ENCODE data around the gene RIC8B. TPM values are rescaled to one million over a fixed set of nuclear protein-coding genes. Genes with fewer than 3 reads are reported as not detected.
"Not testable (repeated sequence)": the region's sequence is repeated elsewhere in the genome, so short reads cannot be mapped to it uniquely, and the experiment has no call there.

The RIC8B gene, protein sequence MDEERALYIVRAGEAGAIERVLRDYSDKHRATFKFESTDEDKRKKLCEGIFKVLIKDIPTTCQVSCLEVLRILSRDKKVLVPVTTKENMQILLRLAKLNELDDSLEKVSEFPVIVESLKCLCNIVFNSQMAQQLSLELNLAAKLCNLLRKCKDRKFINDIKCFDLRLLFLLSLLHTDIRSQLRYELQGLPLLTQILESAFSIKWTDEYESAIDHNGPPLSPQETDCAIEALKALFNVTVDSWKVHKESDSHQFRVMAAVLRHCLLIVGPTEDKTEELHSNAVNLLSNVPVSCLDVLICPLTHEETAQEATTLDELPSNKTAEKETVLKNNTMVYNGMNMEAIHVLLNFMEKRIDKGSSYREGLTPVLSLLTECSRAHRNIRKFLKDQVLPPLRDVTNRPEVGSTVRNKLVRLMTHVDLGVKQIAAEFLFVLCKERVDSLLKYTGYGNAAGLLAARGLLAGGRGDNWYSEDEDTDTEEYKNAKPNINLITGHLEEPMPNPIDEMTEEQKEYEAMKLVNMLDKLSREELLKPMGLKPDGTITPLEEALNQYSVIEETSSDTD
- polyA plus RNA-seq (2013, experiment 1 of 2; ENCODE audit: insufficient read length), result 10.2 TPM
- polyA plus RNA-seq (2013, experiment 2 of 2; ENCODE audit: insufficient read length), result 8.2 TPM

DNA sequence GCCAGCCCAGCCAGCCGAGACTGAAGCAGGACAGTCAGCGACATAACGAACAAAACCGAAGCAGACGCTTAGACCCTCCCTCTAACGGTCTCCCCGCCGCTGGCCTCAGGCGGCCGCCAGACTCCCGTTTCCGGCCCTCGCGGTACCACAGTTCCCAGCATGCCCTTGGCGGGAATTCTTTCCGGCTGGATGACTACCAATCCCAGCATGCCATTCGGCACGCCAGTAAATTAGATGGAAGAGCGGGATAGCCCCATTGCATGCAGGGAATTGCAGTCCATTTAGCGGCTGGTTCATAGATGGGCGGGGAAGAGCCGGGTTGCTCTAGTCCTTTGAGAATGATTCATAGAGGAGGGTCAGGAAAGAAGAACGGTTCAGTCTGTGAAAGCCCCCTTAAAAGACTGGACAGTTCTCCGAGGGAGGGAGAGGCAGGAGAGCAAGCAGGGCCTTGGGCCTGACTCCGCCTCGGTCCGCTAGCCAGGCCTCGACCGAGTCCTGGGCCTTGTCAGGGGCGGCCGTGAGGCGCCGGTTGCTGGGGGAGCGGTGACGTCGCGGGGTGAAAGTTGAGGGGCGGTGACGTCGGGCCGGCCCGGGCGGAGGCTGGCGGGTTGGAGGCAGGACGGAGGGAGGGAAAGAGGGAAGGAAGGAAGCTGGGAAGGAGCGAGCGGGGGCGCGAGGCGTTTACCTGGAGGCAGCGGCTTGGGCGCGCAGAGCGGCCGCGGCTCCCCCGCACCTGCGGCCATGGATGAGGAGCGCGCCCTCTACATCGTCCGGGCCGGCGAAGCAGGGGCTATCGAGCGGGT lies at the start of gene RIC8B:
Gene RIC8B, plus strand, starts transcription at position 678 of the 803 bp plus-strand sequence. Its CDS starts 64 bp downstream, at position 742.
- peak; percentile 100 for DNase-seq

DNA sequence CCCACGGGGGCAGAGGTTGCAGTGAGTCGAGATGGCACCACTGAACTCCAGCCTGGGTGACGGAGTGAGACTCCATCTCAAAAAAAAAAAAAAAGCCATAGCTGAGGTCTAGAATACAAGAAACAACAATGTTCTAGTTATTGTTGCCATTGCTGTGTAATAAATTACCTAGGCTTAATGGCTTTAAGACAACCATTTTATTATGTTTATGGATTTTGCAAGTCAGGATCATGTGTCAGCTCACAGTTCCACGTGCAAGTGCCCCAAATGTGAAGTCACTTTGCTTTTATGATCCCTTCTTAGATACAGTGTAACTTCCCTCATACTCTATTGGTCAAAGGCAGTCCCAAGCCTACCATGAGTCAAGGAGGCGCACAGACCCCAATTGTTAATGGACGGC lies 49.5 kb upstream of the RIC8B start:
- DNase-seq, result no peak

DNA sequence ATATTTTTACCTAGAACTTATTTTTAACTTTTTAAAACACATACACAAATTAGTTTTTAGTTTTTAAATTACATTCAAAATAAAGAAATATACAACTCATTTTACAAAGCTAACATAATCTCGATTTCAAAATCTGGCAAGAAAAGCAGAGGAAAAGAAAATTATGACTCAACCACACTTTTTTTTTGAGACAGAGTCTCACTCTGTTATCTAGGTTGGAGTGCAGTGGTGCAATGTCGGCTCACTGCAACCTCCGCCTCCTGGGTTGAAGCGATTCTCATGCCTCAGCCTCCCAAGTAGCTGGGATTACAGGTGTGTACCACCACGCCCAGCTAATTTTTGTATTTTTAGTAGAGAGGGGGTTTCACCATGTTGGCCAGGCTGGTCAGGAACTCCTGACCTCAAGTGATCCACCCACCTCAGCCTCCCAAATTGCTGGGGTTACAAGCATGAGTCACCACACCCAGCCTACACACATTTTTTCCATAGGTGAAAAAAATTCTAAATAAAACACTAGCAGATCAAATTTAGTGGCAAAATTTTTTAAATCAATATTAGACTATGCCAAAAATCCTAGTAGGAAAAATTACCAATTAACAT lies 47.8 kb upstream of the RIC8B start:
- DNase-seq, result not testable (repeated sequence)

DNA sequence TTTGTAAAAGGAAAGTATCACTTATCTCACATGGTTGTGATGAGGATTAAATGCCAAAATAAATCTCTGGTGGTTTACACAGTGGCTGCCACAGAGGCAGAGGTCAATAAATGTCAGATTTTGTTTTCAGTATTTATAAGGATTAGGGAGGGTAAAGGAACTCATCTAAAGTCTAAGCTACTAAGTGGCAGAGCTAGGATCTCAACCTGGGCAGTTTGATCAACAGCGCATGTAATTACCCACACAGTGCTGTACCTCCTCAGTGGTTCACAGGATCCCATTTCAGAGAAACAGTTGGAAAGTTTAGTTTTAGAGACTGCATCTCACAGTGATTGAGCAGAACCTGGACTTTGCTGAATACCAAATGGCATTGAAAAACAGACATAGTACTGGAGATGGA lies 44.9 kb upstream of the RIC8B start:
- DNase-seq, result no peak

DNA sequence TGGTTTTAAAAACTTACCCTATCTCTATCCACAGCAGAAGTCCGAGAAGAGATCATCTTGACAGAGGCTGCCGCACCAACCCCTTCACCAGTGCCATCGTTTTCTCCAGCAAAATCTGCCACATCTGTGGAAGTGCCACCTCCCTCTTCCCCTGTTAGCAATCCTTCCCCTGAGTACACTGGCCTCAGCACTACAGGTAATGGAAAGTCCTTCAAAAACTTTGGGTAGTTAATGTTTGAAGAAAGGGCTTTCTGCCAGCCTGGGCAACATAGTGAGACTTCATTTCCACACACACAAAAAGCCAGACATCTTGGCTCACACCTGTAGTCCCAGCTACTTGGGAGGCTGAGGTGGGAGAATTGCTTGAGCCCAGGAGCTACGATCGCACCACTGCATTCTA lies 41.6 kb upstream of the RIC8B start:
- no peak for DNase-seq

- no peak for DNase-seq
Measured at GRCh38 chr12:106733660-106734059, 40.8 kb upstream of the RIC8B start.

GRCh38 chr12:106736051-106736957 lies 38.2 kb upstream of the RIC8B start:
- no peak for DNase-seq

GRCh38 chr12:106739318-106739717 lies 35.2 kb upstream of the RIC8B start:
- no peak for DNase-seq

DNA sequence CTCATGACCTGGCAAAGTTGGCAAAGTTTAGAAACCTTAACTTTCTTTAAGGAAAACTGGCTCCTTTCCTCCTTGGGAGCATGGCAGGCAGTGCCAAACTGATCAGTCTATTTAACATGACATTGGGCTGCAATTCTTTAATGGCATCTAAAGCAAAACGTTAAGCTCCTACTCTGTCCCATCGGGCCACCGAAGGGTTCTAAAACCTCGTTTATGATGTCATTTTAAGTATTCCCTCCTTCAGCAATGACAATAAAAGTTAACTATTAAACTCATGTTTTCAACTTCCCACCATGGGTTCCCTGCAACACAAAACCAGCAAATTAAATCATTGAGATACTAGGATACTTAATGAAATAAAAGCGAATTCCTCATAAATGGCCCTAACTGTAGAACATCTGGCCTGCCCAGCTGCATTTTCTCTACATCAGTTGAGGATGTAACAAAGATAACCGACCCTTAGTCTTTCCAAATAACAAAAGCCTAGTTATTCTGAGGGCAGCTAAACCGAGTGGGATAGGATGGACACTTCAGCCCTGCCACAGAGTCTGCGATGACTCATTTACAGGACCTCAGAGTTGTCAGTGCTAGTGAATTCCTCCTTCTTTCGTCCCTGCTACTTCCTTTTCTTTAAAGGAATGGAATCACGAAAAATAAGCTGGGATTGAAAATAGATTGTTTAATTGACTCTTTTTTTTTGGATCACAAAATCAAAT lies 34.5 kb upstream of the RIC8B start:
- DNase-seq, result peak; percentile 26

DNA sequence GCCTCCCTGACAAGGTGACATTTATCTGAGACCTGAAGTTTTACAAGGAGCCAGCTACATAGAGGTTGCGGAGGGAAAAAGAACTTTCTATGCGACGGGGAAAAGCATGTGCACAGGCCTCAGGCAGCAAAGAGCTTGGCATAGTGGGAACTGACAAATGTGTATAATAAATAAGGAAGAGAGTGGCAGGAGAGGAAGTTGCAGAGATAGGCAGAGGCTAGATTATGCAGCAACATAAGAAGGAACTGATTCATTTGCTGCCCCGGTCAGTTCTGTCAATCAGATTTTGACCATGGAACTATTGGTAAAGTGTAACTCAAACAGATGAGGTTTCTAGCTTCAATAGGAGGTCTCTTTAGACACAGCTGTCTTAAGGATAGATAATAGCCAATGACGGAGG lies 33.7 kb upstream of the RIC8B start:
- no peak for DNase-seq

GRCh38 chr12:106741247-106741646 lies 33.2 kb upstream of the RIC8B start:
- no peak for DNase-seq

GRCh38 chr12:106743270-106743988 lies 31.1 kb upstream of the RIC8B start:
- no peak for DNase-seq

DNA sequence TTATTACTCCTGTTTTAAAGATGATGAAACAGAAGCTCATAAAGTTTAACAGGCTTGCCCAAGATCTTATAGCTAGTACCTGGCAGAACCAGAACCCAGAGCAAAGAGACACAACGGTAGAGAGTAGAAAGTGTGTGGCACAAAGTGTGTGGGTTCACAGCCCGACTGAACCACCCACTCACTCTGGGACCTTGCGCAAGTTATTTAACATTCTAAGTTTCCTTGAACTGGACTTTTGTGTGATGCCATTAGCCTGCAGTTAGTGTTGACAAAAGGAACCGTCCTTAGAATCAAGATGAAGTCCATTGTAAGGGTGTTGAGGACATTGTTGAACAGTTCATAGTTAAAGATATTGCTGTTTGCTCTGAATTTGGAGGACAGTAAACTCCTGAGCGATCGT lies 29.9 kb upstream of the RIC8B start:
- no peak for DNase-seq

DNA sequence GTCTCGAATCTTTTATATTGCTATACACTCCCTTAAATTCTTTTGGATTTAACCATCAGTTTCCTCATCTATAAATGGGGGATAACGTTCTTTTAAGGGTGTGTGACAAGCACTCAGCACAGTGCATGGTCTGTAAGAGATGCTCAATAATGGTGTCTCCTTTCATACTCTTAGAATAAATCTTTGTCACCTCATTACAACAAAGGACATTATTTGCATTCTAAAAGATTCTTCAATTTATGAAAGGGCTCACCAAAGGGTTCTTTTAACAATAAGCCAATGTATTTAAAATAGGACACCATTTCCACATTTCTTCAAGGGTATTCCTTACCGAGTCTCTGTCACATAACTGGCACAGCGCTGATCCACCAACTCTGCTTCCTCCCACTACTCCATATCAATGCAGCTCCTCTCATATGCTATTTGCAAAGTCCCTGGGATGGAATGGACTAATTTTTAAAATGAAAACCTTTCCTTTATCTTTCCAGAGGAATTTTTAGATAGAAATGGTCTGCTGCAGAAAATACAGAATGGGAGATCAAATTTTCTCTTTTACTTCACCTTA lies 29.2 kb upstream of the RIC8B start:
- DNase-seq, result no peak

- no peak for DNase-seq
Measured at GRCh38 chr12:106747973-106748436, 26.5 kb upstream of the RIC8B start.

- no peak for DNase-seq
Measured at GRCh38 chr12:106750524-106750923, 24.0 kb upstream of the RIC8B start.

- no peak for DNase-seq
Measured at GRCh38 chr12:106753526-106753925, 21.0 kb upstream of the RIC8B start.

DNA sequence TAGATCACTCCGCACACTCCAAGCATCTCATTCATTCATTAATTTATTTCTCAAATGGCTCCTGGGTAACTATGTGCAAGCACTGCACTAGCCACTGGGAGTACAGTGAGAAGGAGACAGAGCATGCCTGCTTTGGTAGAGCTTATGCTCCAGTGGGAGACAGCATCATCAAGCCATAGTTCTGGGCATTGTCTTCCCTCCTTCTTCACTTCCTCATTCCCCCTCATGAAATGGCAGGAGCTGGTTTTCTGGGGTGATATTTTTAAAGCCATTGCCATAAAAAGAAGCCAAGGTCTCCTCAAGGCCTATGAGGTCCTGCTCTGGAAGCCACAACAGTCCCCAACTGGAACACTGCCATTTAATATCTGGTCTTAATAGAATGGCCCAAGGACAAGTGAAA lies 20.2 kb upstream of the RIC8B start:
- no peak for DNase-seq

GRCh38 chr12:106757623-106758348 lies 16.7 kb upstream of the RIC8B start:
- no peak for DNase-seq
